OCI-M2 (cell line): Measurements from ENCODE around the gene TMEM259.

Source experiments
- DNase-seq: peaks from one replicate; lab custom pipeline; 2025; ENCODE audit not compliant: unreplicated experiment; lab: John Stamatoyannopoulos, UW

Gene TMEM259

GRCh38 chr19:964116-964520 lies 56.8 kb downstream of the TMEM259 start:
- DNase-seq: no peak

- DNase-seq: no peak
Observed at GRCh38 chr19:963486-963951, 57.4 kb downstream of the TMEM259 start.

DNA sequence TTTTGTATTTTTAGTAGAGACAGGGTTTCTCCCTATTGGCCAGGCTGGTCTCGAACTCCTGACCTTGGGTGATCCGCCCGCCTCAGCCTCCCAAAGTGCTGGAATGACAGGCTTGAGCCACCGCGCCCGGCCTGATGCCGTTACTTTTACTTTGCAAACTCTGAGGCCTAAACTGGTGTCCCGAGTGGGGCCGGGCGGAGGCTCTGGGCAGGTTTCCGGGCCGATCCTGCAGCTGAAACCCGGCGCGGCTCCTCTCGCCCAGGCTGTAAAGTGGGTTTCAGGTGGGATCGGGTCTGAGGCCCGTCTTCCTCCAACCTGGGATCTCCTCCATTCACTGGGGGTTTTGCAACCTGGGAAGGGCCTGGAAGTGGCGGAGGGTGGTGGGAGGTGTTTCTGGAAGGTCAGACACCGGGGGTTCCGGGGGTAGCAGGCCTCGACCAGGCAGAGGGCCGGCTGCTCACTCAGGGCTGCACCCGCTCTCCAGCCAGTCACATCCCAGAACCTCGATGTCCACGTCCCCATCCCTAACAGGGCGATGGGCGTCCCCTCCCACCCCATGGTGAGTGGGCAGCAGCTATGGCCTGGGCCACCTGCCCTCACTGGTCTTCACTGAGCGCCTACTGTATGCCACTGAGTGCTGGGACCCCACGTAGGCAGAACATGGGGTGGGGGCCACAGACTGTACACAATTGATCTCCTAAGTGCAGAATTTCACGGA lies 58.1 kb downstream of the TMEM259 start:
- DNase-seq: no peak

DNA sequence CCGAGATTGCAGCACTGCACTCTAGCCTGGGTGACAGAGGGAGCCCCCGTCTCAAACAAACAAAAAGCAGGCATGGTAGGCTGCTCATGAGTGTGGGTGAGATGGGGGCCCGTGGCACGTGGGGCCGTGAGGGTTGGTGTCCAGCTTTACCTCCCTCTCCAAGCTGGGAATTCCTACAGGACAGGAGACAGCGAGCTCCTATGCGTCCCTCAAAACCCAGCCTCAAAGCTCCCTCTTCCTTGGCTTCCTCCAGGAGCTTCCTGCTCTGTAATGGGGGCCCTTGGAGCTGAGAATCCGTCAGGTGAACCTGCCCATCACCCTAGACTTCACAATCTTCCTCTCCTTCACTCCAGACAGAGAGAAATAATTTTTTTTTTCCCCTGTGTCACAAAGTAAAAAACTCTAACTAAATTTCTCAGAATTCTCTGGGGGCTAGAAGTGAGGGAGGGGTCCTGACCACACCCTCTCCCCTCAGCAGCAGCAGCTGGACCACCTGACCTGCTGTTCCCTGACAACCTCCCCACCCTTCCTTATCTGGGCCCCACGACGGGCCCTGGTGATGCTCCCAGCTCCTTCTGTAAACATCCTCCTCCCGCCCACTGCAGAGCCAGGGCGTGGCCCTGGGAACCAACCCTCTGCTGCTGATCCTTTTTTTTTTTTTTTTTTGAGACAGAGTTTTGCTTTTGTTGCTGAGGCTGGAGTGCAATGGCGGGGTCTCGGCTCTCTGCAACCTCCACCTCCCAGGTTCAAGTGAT lies 58.9 kb downstream of the TMEM259 start:
- DNase-seq: peak; percentile 35

DNA sequence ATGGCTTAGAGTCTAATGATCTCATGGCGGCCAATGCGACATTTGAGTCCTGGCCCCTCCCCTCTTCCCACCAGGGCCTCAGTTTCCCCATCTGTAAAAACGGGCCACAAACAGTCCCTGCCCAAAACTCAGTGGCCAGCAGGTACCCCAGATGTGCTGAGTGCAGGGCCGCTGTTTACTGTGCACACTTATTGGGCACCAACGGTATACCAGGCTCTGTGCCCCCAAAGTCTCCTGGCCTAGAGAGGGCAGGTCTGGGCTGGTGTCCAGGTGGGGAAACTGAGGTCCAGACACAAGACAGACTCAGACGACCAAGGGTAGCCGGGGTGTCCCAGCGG lies 60.4 kb downstream of the TMEM259 start:
- DNase-seq: no peak

DNA sequence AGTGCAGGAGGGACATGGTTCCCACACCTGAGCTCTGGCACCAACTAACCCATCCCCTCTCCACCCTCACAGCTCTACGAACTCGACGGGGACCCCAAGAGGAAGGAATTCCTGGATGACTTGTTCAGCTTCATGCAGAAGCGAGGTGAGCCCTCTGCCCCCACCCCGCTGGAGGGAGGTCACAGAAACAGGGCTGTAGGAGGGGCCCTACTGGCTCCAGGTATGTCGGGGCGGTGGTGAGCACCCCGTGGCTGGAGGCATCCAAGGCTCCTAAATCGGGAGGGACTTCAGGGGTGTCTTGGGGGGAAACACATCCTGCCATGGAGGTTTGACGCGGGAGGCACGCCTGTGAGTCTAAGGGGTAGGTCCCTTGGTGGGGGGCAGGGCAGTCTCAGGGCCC lies 60.9 kb downstream of the TMEM259 start:
- no peak for DNase-seq
